SKM-1 (cell line): ENCODE measurements around the gene ZBED6.
"Not testable (repeated sequence)": the region's sequence is repeated elsewhere in the genome, so short reads cannot be mapped to it uniquely, and the experiment has no call there.

Source experiments
- DNase-seq: peaks from one replicate; lab custom pipeline; 2025; ENCODE audit not compliant: unreplicated experiment; lab: John Stamatoyannopoulos, UW

Gene ZBED6

GRCh38 chr1:203778789-203779188, 16.6 kb upstream of the ZBED6 start:
- DNase-seq: no peak

GRCh38 chr1:203781962-203782361, 13.5 kb upstream of the ZBED6 start:
- DNase-seq: no peak

GRCh38 chr1:203789966-203790365, 5.5 kb upstream of the ZBED6 start:
- DNase-seq: no peak

- DNase-seq: no peak
Observed at GRCh38 chr1:203791498-203791897, 3.9 kb upstream of the ZBED6 start.

- no peak for DNase-seq
Observed at GRCh38 chr1:203792486-203792885, 2.9 kb upstream of the ZBED6 start.

GRCh38 chr1:203793561-203793960, 1.9 kb upstream of the ZBED6 start:
- DNase-seq: not testable (repeated sequence)

- DNase-seq: no peak
Observed at GRCh38 chr1:203794764-203795440, 521 bp upstream of the ZBED6 start.

- no peak for DNase-seq
Observed at GRCh38 chr1:203796236-203796605, 798 bp downstream of the ZBED6 start.

- no peak for DNase-seq
Observed at GRCh38 chr1:203797216-203797615, 1.8 kb downstream of the ZBED6 start.

- DNase-seq: no peak
Observed at GRCh38 chr1:203797948-203798655, 2.7 kb downstream of the ZBED6 start.

GRCh38 chr1:203799157-203799556, 3.7 kb downstream of the ZBED6 start:
- no peak for DNase-seq

GRCh38 chr1:203799971-203800370, 4.5 kb downstream of the ZBED6 start:
- no peak for DNase-seq

GRCh38 chr1:203805689-203806088, 10.3 kb downstream of the ZBED6 start:
- no peak for DNase-seq

- no peak for DNase-seq
Observed at GRCh38 chr1:203807196-203807595, 11.8 kb downstream of the ZBED6 start.

- no peak for DNase-seq
Observed at GRCh38 chr1:203813581-203814341, 18.3 kb downstream of the ZBED6 start.

- DNase-seq: no peak
Observed at GRCh38 chr1:203818399-203818798, 23.0 kb downstream of the ZBED6 start.

- DNase-seq: no peak
Observed at GRCh38 chr1:203823306-203823705, 27.9 kb downstream of the ZBED6 start.

GRCh38 chr1:203826175-203826574, 30.8 kb downstream of the ZBED6 start:
- DNase-seq: no peak

- no peak for DNase-seq
Observed at GRCh38 chr1:203828002-203828401, 32.6 kb downstream of the ZBED6 start.

GRCh38 chr1:203828503-203828902, 33.1 kb downstream of the ZBED6 start:
- no peak for DNase-seq

- not testable (repeated sequence) for DNase-seq
Observed at GRCh38 chr1:203829247-203829646, 33.8 kb downstream of the ZBED6 start.

- no peak for DNase-seq
Observed at GRCh38 chr1:203835476-203835875, 40.1 kb downstream of the ZBED6 start.
